ENCODE measurements around the gene ATP1B1.

Gene ATP1B1

DNA sequence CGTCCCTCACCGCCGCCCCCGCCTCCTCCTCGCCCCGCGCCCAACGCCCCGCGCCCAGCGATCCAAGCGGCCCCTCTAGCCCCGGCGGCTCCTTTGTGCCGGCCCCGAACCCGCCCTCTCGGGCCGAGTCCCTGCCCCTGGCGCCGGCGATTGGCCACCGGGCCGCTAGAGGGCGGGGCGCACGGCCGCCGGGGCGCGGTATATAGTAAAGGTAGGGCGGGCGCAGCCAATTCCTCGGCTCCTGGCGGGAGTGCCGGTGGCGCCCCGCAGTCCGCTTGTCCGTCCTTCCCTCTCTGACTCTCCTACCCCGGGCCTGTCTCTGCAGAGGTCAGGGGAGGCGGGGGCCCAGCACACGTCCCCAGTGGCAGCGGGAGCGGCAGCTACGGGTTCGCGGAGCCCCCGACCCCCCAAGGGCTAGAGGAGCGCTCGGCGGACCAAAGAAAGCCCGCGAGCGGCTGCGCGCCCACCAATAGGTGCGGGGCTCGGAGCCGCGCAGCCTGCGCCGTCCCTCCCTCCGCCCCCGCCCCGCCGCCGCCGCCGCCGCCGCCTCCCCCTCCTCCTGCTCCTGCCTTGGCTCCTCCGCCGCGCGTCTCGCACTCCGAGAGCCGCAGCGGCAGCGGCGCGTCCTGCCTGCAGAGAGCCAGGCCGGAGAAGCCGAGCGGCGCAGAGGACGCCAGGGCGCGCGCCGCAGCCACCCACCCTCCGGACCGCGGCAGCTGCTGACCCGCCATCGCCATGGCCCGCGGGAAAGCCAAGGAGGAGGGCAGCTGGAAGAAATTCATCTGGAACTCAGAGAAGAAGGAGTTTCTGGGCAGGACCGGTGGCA is at the start of gene ATP1B1:
ATP1B1 (plus strand) TSS at position 596 of the 826 bp plus-strand sequence; CDS start at position 736, 140 bp downstream.
- peak; percentile 89 for DNase-seq (ENCODE audit: low spot score)

GRCh38 chr1:169059421-169059820 is 47.1 kb upstream of the ATP1B1 start:
- DNase-seq (ENCODE audit: low spot score) = no peak

GRCh38 chr1:169060043-169060722 is 46.3 kb upstream of the ATP1B1 start:
- no peak for DNase-seq (ENCODE audit: low spot score)

- DNase-seq (ENCODE audit: low spot score) = no peak
These were observed 45.4 kb upstream of the ATP1B1 start for GRCh38 chr1:169060919-169061639.

GRCh38 chr1:169062152-169062551 is 44.3 kb upstream of the ATP1B1 start:
- DNase-seq (ENCODE audit: low spot score) = no peak

DNA sequence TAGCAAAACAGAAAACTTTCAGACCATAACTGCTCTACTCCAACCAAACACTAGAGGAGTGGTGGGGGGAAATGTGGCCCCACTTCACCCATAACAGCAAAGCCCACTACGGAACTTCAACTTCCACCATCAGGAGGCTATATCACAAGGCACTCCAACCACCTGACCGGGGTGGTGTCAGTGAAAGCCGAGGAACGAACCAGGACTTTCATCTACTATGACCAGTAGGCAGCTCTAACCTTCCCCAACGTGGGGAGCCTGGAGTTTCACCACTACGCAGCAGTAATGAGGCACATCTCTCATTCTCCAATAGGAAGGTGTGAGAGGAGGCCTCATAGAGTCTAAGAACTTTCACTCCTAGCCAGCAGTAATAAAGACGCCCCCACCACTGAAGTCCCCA is 42.4 kb upstream of the ATP1B1 start:
- no peak for DNase-seq (ENCODE audit: low spot score)

- DNase-seq (ENCODE audit: low spot score) = no peak
These were observed 35.9 kb upstream of the ATP1B1 start for GRCh38 chr1:169070547-169070946.

DNA sequence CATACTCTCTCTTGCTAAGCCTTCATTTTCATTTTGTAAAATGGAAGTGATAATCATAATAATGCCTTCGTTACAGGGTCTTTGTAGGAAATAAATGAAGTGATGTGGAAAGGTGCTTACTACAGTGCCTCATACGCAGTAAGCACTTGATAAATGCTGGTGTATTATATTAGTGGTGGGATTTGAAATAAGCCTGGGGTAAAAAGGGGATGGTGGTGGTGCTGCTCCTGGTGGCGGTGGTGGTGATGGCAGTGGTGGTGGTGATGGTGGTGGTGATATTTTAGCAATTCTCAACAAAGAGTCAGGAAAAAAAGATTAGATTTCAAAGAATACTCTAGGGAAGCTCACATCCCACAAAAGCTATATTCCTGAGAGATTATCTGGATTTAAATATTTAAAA is 35.5 kb upstream of the ATP1B1 start:
- DNase-seq (ENCODE audit: low spot score) = no peak

DNA sequence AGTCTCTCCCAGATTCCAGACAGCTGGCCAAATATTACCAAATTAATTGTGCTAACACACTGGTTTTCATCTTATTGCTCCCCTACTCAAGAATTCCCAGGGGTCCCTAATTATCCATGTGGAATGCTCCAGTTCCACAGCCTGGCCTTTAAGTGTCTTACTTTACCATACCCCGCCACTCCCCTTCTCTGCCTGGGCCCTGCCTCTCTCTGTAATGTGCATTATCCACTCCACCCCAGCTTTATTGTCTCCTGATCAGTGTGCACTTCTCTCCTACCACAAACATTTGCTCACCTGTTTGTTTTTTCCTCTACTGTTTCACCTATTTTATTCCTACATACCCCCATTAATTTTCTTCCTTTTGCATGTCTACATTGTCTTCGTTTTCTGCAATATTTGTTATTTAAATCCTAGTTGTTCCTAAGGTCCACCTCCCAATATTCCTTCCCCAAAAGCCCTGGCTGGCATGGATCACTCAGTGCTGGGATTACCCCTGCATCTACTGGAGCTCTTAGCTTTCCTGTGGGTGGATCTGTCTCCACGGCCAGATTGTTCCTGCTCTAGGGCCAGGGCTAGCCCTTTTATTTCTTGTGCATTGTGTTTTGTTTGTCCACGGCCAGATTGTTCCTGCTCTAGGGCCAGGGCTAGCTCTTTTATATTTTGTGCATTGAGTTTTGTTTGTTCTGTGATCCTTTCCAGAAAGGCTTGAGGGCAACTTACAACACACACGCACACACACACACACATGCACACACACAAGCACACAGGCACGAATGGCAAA is 33.4 kb upstream of the ATP1B1 start:
- no peak for DNase-seq (ENCODE audit: low spot score)

DNA sequence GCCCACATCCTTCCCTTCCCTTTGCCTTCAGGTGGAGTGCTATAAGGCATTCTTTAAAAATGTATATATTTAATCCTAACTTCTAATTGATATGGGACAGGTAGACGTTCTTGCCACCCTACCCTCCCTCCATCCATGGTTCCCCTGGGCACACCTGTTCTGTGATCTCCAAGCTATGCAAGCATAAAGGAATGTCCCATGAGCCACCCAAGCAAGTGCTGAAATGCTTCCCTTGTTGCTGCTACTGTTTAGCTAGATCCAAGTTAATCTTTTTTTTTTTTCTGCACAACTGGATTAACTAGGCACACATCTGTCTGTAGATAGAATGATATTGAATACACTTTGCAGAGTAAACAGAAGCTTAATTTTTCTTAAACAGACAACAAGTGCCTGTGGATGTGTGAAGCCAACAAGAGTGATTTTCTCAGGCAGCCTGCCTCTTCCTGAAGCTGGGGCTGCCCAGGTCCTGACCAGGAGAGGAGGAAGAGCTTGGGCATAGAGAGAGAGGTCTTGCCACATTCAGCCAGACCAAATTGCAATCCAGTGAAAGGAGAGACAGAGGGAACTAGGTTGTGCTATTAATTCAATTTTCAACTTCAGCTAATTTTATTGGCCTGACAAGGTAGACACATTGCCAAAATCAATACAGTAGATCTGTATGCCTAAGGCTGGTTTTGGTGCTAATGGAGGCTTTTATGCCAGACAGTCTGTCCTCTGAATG is 28.2 kb upstream of the ATP1B1 start:
- no peak for DNase-seq (ENCODE audit: low spot score)

- DNase-seq (ENCODE audit: low spot score) = no peak
These were observed 24.9 kb upstream of the ATP1B1 start for GRCh38 chr1:169081503-169082123.

DNA sequence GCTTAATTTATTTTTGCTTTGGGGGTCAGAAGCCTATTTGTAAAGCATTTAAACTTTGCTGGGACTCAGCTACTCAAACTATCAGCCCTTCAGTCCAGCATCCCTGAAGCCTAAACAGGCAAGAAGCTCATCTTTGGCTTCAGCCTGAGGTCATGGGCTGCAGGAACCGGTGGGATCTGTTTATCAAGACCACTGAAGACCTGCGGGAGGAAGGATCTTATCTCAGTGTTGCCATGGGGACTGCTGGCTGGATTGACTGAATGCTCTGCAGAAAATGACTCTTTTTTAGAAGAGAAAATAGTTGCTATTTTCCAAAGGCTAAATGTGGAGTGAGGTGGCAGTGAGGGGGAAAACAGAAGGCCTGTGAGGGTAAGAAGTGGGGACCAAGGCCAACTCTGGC is 20.6 kb upstream of the ATP1B1 start:
- no peak for DNase-seq (ENCODE audit: low spot score)

GRCh38 chr1:169086603-169087455 is 19.7 kb upstream of the ATP1B1 start:
- DNase-seq (ENCODE audit: low spot score) = no peak

DNA sequence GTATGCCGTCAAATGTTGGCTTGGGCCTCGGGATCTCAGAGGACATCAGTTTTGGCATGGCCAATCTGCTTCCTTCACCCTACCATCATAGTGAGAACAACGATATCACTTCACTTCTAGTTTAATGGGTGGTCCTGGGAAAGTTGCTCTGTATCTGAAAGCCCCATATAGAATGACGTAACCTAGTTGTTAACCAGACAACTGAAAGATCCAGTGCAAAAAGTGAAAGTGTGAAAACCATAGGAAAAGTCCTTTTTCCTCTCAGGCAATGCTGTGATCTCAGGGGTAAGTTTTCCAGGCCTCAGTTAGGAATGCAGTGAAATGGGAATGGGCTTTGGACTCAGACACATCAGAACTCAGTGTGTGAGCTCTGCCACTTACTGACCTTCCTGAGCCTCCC is 18.6 kb upstream of the ATP1B1 start:
- DNase-seq (ENCODE audit: low spot score) = no peak

DNA sequence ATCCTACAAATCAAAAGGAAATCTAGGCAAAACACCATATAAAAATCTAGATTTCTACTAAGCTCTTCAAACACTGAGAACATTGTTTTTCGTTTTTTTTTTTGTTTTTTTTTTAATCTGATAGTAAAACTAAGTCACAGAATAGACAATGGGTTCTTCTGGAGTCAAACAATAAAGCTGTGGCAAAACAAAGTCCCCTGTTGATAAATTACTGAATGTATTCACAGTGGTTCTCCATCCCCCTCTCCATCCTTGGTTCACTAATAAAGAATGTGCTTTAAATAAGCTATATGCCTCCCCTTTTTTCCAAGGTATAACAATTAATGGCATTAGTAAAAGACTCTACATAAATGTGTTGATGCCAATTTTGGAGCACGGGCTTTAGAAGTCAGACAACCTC is 16.7 kb upstream of the ATP1B1 start:
- no peak for DNase-seq (ENCODE audit: low spot score)

GRCh38 chr1:169090308-169090899 is 16.1 kb upstream of the ATP1B1 start:
- DNase-seq (ENCODE audit: low spot score) = no peak

DNA sequence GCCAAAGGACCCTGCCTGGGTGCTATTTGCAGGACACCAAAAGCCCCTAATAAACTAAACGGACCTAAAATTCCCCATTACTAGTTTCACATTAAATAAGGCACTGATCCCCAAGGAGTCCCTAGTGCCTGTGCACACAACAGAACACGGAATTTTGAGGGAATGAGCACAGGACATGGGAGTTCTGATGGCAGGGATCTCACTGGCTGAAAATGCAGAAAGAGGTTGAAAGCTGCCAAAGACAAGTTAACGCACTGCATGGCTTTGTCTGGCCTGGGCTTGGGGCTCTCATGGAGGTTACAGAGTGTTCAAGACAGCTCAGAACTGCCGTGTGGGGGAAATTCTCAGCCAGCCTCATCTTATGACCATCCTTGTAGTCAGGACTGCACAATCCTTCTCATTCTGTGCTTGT is 15.6 kb upstream of the ATP1B1 start:
- no peak for DNase-seq (ENCODE audit: low spot score)

DNA sequence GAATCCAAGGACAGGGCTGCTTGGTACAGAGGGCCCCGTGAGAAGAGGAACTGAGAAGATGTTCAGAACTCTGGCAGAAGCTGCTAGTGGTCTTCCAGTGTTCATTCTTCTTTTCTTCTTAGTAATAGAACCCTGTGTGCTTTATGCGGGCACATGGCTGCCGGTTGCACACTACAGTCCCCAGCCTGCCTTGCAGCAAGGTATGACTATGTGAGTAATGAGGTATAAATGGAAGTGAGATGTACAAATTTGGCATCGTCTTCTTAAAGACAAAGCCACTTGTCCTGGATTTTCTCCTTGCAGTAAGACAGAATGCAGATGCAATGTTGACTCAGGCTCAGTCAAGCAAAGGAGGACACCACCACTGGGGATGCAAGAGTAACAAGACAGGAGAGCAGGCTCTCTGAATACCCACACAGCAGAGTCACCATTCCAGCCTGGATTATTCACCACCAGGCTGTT is 15.0 kb upstream of the ATP1B1 start:
- no peak for DNase-seq (ENCODE audit: low spot score)

GRCh38 chr1:169092399-169092798 is 14.1 kb upstream of the ATP1B1 start:
- DNase-seq (ENCODE audit: low spot score) = no peak

Measured in left forelimb (tissue), 1 donor.